PFSK-1 (cell line): ENCODE data around the gene CFD.

Experiments used
- FOXP2 ChIP-seq: optimal IDR thresholded peaks from 2 replicates; pipeline ENCODE3; 2011; ENCODE audit warnings: borderline replicate concordance, control low read depth, inconsistent platforms; ENCODE audit not compliant: insufficient read depth; ENCODE audit errors: extremely low read length, extremely low read depth
- POLR2AphosphoS5 ChIP-seq: IDR thresholded peaks from 2 replicates; pipeline ENCODE4 v1.6.1; 2012; ENCODE audit warnings: low read depth, mild to moderate bottlenecking, control low read depth, low read length, moderate library complexity
- SIN3A ChIP-seq: IDR thresholded peaks from 2 replicates; pipeline ENCODE4 v1.6.1; 2012; ENCODE audit warnings: mild to moderate bottlenecking, low read length, moderate library complexity, borderline replicate concordance; ENCODE audit not compliant: insufficient read depth
- TAF1 ChIP-seq: IDR thresholded peaks from 2 replicates; pipeline ENCODE4 v1.6.1; 2012; ENCODE audit warnings: low read length, control low read depth, borderline replicate concordance; ENCODE audit not compliant: insufficient read depth
- TF ChIP-seq, protein P1 (sequence below), 2 experiments: IDR thresholded peaks; 2 replicates each; pipeline versions ENCODE4 v1.6.1 to v1.8.0; 2011 to 2012; ENCODE audit warnings: low read depth in 2 of 2, low read length in 2 of 2, control low read depth in 1 of 2, inconsistent platforms in 1 of 2, mild to moderate bottlenecking in 1 of 2, moderate library complexity in 1 of 2; ENCODE audit not compliant: insufficient read depth in 1 of 2

The CFD gene

DNA sequence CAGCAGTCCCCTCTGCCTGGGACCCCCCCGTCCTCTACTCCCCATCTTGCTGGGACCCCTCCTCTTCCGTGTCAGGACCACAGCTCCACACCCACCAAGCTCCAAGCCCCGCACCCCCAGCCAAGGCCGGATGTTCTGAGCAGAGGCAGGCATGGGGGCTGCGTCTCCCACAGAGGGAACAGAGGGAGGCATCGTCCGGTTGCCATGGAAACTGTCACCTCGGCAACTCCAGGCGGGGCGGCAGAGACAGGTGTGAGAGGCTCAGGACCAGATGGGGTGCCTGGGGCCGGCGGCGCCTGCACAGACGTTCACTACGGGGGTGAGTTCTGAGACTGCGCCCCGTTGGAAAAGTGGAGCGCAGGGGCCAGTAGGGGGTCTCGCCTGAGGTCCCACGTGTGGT, 39.2 kb downstream of the CFD start:
- TF ChIP-seq, protein P1, sequence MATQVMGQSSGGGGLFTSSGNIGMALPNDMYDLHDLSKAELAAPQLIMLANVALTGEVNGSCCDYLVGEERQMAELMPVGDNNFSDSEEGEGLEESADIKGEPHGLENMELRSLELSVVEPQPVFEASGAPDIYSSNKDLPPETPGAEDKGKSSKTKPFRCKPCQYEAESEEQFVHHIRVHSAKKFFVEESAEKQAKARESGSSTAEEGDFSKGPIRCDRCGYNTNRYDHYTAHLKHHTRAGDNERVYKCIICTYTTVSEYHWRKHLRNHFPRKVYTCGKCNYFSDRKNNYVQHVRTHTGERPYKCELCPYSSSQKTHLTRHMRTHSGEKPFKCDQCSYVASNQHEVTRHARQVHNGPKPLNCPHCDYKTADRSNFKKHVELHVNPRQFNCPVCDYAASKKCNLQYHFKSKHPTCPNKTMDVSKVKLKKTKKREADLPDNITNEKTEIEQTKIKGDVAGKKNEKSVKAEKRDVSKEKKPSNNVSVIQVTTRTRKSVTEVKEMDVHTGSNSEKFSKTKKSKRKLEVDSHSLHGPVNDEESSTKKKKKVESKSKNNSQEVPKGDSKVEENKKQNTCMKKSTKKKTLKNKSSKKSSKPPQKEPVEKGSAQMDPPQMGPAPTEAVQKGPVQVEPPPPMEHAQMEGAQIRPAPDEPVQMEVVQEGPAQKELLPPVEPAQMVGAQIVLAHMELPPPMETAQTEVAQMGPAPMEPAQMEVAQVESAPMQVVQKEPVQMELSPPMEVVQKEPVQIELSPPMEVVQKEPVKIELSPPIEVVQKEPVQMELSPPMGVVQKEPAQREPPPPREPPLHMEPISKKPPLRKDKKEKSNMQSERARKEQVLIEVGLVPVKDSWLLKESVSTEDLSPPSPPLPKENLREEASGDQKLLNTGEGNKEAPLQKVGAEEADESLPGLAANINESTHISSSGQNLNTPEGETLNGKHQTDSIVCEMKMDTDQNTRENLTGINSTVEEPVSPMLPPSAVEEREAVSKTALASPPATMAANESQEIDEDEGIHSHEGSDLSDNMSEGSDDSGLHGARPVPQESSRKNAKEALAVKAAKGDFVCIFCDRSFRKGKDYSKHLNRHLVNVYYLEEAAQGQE (IDR thresholded peaks at IDR 0.05; ENCODE audit: insufficient read depth in 1 of 2, low read depth in 2 of 2, low read length in 2 of 2) = no peak
- no peak for TF ChIP-seq TAF1
- no peak for TF ChIP-seq FOXP2
- no peak for TF ChIP-seq POLR2AphosphoS5
- TF ChIP-seq SIN3A = no peak

DNA sequence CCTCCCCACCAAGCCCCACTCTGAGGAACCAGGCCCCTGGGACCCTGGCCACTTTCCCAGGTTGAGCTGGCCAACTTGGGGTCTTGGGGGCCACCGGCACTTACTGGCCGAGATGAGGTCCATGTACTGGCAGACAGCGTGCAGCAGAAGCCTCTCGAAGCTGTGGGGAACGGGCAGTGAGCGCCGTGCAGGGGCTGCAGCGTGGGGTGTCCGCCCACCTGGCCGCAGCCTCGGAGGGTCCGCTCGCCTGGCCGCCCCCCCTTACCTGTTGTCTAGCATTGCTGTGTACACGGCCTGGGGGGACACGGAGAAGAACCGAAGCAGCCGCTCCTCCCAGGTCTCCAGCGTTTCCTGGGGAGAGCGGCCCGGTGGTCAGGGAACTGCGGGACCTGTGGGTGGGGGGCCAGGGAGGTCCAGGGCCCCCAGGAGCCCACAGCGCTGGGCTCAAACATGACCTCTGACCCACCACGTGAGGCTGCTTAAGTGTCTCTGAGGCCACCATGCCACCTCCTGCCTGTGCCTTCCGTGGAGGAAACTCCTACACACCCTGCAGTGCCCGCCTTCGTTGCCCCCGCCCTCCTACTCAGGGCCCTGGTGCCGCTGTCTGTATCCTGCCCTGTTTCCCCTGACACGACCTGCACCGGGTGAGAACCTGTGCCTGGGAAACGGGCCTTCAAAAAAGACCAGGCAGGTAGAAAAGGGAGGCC, 40.0 kb downstream of the CFD start:
- TF ChIP-seq FOXP2 = no peak
- TF ChIP-seq, protein P1 (IDR thresholded peaks at IDR 0.05; ENCODE audit: insufficient read depth in 1 of 2, low read depth in 2 of 2, low read length in 2 of 2) = no peak
- no peak for TF ChIP-seq SIN3A
- TF ChIP-seq TAF1 = no peak
- TF ChIP-seq POLR2AphosphoS5 = no peak

DNA sequence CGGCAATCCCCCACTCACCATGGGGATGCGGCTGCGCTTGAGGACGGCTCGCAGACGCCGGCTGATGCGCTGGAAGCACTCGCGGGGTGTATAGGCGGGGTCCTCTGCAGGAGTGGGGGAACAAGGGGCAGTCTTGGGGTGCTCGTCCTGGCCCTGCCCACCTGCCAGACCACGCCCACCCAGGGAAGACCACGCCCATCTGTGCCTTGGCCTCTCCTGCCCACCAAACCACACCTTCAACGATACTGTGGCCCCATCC, 40.5 kb downstream of the CFD start:
- no peak for TF ChIP-seq TAF1
- no peak for TF ChIP-seq POLR2AphosphoS5
- TF ChIP-seq, protein P1 (IDR thresholded peaks at IDR 0.05; ENCODE audit: insufficient read depth in 1 of 2, low read depth in 2 of 2, low read length in 2 of 2) = no peak
- no peak for TF ChIP-seq SIN3A
- TF ChIP-seq FOXP2 = no peak

DNA sequence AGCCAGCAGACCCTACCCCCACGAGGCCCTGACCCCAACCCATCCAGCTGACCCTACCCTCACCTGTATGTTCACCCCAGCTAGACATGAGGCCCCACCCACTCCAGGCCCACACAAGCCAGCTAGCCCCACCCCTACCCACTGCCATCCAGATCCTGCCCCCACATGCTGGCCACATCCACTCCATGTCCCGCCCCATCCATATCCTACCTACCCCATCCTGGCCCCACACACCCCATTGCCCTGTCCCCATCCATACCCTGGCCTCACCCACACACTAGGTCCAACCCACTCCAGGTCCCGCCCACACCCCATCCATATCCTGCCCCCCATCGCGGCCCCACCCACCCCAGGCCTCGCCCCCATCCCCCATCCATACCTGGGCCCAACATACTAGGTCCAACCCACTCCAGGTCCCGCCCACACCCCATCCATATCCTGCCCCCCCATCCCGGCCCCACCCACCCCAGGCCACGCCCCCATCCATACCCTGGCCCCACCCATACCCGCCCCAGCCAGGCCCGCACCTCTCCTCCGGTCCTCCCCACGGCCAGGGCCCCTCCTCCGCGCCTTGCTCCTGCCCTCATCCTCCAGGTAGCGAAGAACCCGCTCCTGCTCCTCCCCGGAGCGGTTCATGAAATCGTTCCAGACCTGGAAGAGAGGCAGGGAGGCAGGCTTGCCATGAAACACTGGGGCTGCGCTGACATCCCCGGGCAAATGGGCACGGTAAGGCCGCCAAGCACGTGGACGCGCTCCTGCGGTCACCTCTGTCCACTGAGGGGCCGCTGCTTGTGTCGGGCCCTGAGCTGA, 41.0 kb downstream of the CFD start:
- TF ChIP-seq SIN3A (no peak), FOXP2 (no peak), POLR2AphosphoS5 (no peak), TAF1 (no peak)
- TF ChIP-seq, protein P1 (IDR thresholded peaks at IDR 0.05; ENCODE audit: insufficient read depth in 1 of 2, low read depth in 2 of 2, low read length in 2 of 2) = no peak
